WTC11 (cell line): ENCODE results near the gene FERMT2.

Source experiments
- ATF1 ChIP-seq: sonication (generic); formaldehyde crosslinking; IDR thresholded peaks from 2 replicates; pipeline ENCODE4 v1.8.1; 2023; ENCODE audit warnings: mild to moderate bottlenecking, moderate library complexity, missing genetic modification reagents
- CREM ChIP-seq: sonication (generic); formaldehyde crosslinking; IDR thresholded peaks from 2 replicates; pipeline ENCODE4 v1.8.1; 2022; ENCODE audit warnings: mild to moderate bottlenecking, missing genetic modification reagents, moderate library complexity
- CTCF ChIP-seq: fragments of 200-600 bp; IDR thresholded peaks from 2 replicates; pipeline ENCODE4 v1.8.0; 2022; ENCODE audit warnings: antibody characterized with exemption
- KAT7 ChIP-seq: sonication (generic); formaldehyde crosslinking; IDR thresholded peaks from 2 replicates; pipeline ENCODE4 v1.8.1; 2023; ENCODE audit warnings: missing genetic modification reagents, mild to moderate bottlenecking, borderline replicate concordance
- NFE2L1 ChIP-seq: sonication (generic); formaldehyde crosslinking; IDR thresholded peaks from 2 replicates; pipeline ENCODE4 v1.8.1; 2023; ENCODE audit warnings: missing genetic modification reagents
- SP1 ChIP-seq: sonication (generic); formaldehyde crosslinking; conservative IDR thresholded peaks from 2 replicates; pipeline ENCODE4 v1.8.1; 2022; ENCODE audit warnings: missing genetic modification reagents
- USF1 ChIP-seq: sonication (generic); formaldehyde crosslinking; IDR thresholded peaks from 2 replicates; pipeline ENCODE4 v1.8.0; 2022; ENCODE audit warnings: mild to moderate bottlenecking, missing genetic modification reagents
- ZNF121 ChIP-seq: sonication (generic); formaldehyde crosslinking; IDR thresholded peaks from 2 replicates; pipeline ENCODE4 v1.8.0; 2023; ENCODE audit warnings: missing genetic modification reagents
- ZNF317 ChIP-seq: sonication (generic); formaldehyde crosslinking; IDR thresholded peaks from 2 replicates; pipeline ENCODE4 v1.8.1; 2023; ENCODE audit warnings: low read depth, mild to moderate bottlenecking, moderate library complexity, missing genetic modification reagents, borderline replicate concordance
- ZNF532 ChIP-seq: fragments of 250-450 bp; sonication (Bioruptor Pico); IDR thresholded peaks from 2 replicates; pipeline ENCODE4 v1.9.0; 2021; ENCODE audit warnings: mild to moderate bottlenecking, borderline replicate concordance
- TF ChIP-seq, protein P1 (sequence below): sonication (generic); formaldehyde crosslinking; IDR thresholded peaks from 2 replicates; pipeline ENCODE4 v1.8.1; 2023; ENCODE audit warnings: mild to moderate bottlenecking, missing genetic modification reagents
- TF ChIP-seq, protein P2 (sequence below): sonication (generic); formaldehyde crosslinking; IDR thresholded peaks from 2 replicates; pipeline ENCODE4 v1.8.0; 2023; ENCODE audit warnings: missing genetic modification reagents

- TF ChIP-seq, protein P1, sequence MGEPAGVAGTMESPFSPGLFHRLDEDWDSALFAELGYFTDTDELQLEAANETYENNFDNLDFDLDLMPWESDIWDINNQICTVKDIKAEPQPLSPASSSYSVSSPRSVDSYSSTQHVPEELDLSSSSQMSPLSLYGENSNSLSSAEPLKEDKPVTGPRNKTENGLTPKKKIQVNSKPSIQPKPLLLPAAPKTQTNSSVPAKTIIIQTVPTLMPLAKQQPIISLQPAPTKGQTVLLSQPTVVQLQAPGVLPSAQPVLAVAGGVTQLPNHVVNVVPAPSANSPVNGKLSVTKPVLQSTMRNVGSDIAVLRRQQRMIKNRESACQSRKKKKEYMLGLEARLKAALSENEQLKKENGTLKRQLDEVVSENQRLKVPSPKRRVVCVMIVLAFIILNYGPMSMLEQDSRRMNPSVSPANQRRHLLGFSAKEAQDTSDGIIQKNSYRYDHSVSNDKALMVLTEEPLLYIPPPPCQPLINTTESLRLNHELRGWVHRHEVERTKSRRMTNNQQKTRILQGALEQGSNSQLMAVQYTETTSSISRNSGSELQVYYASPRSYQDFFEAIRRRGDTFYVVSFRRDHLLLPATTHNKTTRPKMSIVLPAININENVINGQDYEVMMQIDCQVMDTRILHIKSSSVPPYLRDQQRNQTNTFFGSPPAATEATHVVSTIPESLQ (CRISPR knock-in tag): no peak
- peak; percentile 54 for TF ChIP-seq CTCF
- no peak for TF ChIP-seq ZNF532
- no peak for TF ChIP-seq KAT7 (CRISPR knock-in tag)
- no peak for TF ChIP-seq ZNF317
- TF ChIP-seq NFE2L1 (CRISPR knock-in tag): no peak
- TF ChIP-seq, protein P2, sequence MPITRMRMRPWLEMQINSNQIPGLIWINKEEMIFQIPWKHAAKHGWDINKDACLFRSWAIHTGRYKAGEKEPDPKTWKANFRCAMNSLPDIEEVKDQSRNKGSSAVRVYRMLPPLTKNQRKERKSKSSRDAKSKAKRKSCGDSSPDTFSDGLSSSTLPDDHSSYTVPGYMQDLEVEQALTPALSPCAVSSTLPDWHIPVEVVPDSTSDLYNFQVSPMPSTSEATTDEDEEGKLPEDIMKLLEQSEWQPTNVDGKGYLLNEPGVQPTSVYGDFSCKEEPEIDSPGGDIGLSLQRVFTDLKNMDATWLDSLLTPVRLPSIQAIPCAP: no peak
- no peak for TF ChIP-seq CREM
- no peak for TF ChIP-seq USF1 (CRISPR knock-in tag)
- TF ChIP-seq ATF1: no peak
- TF ChIP-seq SP1 (CRISPR knock-in tag): no peak
- no peak for TF ChIP-seq ZNF121 (CRISPR knock-in tag)
Observed at GRCh38 chr14:52961060-52961639, 10.3 kb upstream of the FERMT2 start.
